ENCODE results near the gene LCE4A. TPM values are rescaled to one million over a fixed set of nuclear protein-coding genes. Genes with fewer than 3 reads are reported as not detected.

The LCE4A gene
- total and polyA plus RNA-seq, 2 experiments from 2014 or later, result not detected

- H3K9me2 ChIP-seq (ENCODE audit: insufficient read depth), result peaks cover 6% of the 10 kb centered on the region; the same call in 1 of the 2 replicates
- no peaks in the 10 kb centered on the region for H4K20me1 ChIP-seq (replicated peaks; ENCODE audit: insufficient read depth)
- no peaks in the 10 kb centered on the region for H3K36me3 ChIP-seq (ENCODE audit: insufficient read depth)
- ATAC-seq (no peak), DNase-seq (ENCODE audit: low spot score) (no peak)
- Mint-ChIP-seq H3K4me1 (peaks cover 3% of the 10 kb centered on the region; the same call in 2 of the 3 replicates), H3K27ac (no peak overlapping the region), H3K4me3 (no peak overlapping the region), H3K36me3 (ENCODE audit: low read depth) (no peaks in the 10 kb centered on the region), H3K9me3 (no peaks in the 10 kb centered on the region; the same call in 2 of the 3 replicates), H3K27me3 (ENCODE audit: insufficient read depth, low read depth, poor library complexity) (no peaks in the 10 kb centered on the region)
- H3K79me2 ChIP-seq (replicated peaks; ENCODE audit: insufficient read depth), result no peaks in the 10 kb centered on the region
- H3K4me3 ChIP-seq, result no peak overlapping the region
- no peak overlapping the region for H3K4me2 ChIP-seq
- H3K27ac ChIP-seq (ENCODE audit: low read depth), result no peak overlapping the region
- no peaks in the 10 kb centered on the region for H3F3A ChIP-seq (replicated peaks; ENCODE audit: low read depth)
- no peak for TF ChIP-seq JUNB (IDR thresholded peaks at IDR 0.05; ENCODE audit: unreplicated experiment)
- no peak for TF ChIP-seq POLR2AphosphoS5 (IDR thresholded peaks at IDR 0.05; ENCODE audit: low read depth)
- no peak for TF ChIP-seq EZH2phosphoT487 (IDR thresholded peaks at IDR 0.05; ENCODE audit: unreplicated experiment)
- TF ChIP-seq ETS1 (IDR thresholded peaks at IDR 0.05), result no peak
- TF ChIP-seq ZNF331 (CRISPR knock-in tag; IDR thresholded peaks at IDR 0.05; ENCODE audit: low read depth), result no peak
- no peak for TF ChIP-seq EZH2 (IDR thresholded peaks at IDR 0.05; ENCODE audit: low read depth, unreplicated experiment)
- TF ChIP-seq, protein P1, sequence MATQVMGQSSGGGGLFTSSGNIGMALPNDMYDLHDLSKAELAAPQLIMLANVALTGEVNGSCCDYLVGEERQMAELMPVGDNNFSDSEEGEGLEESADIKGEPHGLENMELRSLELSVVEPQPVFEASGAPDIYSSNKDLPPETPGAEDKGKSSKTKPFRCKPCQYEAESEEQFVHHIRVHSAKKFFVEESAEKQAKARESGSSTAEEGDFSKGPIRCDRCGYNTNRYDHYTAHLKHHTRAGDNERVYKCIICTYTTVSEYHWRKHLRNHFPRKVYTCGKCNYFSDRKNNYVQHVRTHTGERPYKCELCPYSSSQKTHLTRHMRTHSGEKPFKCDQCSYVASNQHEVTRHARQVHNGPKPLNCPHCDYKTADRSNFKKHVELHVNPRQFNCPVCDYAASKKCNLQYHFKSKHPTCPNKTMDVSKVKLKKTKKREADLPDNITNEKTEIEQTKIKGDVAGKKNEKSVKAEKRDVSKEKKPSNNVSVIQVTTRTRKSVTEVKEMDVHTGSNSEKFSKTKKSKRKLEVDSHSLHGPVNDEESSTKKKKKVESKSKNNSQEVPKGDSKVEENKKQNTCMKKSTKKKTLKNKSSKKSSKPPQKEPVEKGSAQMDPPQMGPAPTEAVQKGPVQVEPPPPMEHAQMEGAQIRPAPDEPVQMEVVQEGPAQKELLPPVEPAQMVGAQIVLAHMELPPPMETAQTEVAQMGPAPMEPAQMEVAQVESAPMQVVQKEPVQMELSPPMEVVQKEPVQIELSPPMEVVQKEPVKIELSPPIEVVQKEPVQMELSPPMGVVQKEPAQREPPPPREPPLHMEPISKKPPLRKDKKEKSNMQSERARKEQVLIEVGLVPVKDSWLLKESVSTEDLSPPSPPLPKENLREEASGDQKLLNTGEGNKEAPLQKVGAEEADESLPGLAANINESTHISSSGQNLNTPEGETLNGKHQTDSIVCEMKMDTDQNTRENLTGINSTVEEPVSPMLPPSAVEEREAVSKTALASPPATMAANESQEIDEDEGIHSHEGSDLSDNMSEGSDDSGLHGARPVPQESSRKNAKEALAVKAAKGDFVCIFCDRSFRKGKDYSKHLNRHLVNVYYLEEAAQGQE (IDR thresholded peaks at IDR 0.05; ENCODE audit: unreplicated experiment), result no peak
- no peak for TF ChIP-seq CTCF (conservative IDR thresholded peaks at IDR 0.05; ENCODE audit: low read depth in 2 of 2)
- TF ChIP-seq ZNF114 (CRISPR knock-in tag; IDR thresholded peaks at IDR 0.05), result no peak
- TF ChIP-seq, protein P2, sequence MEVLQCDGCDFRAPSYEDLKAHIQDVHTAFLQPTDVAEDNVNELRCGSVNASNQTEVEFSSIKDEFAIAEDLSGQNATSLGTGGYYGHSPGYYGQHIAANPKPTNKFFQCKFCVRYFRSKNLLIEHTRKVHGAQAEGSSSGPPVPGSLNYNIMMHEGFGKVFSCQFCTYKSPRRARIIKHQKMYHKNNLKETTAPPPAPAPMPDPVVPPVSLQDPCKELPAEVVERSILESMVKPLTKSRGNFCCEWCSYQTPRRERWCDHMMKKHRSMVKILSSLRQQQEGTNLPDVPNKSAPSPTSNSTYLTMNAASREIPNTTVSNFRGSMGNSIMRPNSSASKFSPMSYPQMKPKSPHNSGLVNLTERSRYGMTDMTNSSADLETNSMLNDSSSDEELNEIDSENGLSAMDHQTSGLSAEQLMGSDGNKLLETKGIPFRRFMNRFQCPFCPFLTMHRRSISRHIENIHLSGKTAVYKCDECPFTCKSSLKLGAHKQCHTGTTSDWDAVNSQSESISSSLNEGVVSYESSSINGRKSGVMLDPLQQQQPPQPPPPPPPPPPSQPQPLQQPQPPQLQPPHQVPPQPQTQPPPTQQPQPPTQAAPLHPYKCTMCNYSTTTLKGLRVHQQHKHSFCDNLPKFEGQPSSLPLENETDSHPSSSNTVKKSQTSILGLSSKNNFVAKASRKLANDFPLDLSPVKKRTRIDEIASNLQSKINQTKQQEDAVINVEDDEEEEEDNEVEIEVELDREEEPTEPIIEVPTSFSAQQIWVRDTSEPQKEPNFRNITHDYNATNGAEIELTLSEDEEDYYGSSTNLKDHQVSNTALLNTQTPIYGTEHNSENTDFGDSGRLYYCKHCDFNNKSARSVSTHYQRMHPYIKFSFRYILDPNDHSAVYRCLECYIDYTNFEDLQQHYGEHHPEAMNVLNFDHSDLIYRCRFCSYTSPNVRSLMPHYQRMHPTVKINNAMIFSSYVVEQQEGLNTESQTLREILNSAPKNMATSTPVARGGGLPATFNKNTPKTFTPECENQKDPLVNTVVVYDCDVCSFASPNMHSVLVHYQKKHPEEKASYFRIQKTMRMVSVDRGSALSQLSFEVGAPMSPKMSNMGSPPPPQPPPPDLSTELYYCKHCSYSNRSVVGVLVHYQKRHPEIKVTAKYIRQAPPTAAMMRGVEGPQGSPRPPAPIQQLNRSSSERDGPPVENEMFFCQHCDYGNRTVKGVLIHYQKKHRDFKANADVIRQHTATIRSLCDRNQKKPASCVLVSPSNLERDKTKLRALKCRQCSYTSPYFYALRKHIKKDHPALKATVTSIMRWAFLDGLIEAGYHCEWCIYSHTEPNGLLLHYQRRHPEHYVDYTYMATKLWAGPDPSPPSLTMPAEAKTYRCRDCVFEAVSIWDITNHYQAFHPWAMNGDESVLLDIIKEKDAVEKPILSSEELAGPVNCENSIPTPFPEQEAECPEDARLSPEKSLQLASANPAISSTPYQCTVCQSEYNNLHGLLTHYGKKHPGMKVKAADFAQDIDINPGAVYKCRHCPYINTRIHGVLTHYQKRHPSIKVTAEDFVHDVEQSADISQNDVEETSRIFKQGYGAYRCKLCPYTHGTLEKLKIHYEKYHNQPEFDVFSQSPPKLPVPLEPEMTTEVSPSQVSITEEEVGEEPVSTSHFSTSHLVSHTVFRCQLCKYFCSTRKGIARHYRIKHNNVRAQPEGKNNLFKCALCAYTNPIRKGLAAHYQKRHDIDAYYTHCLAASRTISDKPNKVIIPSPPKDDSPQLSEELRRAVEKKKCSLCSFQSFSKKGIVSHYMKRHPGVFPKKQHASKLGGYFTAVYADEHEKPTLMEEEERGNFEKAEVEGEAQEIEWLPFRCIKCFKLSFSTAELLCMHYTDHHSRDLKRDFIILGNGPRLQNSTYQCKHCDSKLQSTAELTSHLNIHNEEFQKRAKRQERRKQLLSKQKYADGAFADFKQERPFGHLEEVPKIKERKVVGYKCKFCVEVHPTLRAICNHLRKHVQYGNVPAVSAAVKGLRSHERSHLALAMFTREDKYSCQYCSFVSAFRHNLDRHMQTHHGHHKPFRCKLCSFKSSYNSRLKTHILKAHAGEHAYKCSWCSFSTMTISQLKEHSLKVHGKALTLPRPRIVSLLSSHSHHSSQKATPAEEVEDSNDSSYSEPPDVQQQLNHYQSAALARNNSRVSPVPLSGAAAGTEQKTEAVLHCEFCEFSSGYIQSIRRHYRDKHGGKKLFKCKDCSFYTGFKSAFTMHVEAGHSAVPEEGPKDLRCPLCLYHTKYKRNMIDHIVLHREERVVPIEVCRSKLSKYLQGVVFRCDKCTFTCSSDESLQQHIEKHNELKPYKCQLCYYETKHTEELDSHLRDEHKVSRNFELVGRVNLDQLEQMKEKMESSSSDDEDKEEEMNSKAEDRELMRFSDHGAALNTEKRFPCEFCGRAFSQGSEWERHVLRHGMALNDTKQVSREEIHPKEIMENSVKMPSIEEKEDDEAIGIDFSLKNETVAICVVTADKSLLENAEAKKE (CRISPR knock-in tag; IDR thresholded peaks at IDR 0.05), result no peak
- TF ChIP-seq CREB1 (CRISPR knock-in tag; IDR thresholded peaks at IDR 0.05; ENCODE audit: low read depth), result no peak
- no peak for TF ChIP-seq STAT1 (IDR thresholded peaks at IDR 0.05; ENCODE audit: unreplicated experiment)
- TF ChIP-seq NANOG (IDR thresholded peaks at IDR 0.05; ENCODE audit: borderline replicate concordance), result no peak
- peaks cover 4% of the 10 kb centered on the region for H3K4me1 ChIP-seq (ENCODE audit: insufficient read depth)
- H2AFZ ChIP-seq, result peak overlapping the region; percentile 76
- no peaks in the 10 kb centered on the region for H3K27me3 ChIP-seq (ENCODE audit: insufficient read depth)
These were observed 37.9 kb downstream of the LCE4A start for GRCh38 chr1:152745765-152746444.

Data from GM23338 (cell line).